Measurements from ENCODE around the gene PPP1R12B. TPM values are rescaled to one million over a fixed set of nuclear protein-coding genes. Genes with fewer than 3 reads are reported as not detected.
"Not testable (repeated sequence)": the region's sequence is repeated elsewhere in the genome, so short reads cannot be mapped to it uniquely, and the experiment has no call there.

The PPP1R12B gene
- polyA plus RNA-seq, 1 donor (not counting 4 experiments of a cell fraction or from before 2014, with no cell fraction given), result 6.9 TPM

- H3K9ac ChIP-seq (ENCODE audit: control insufficient read depth, extremely low read depth, insufficient read depth, low read length), result no peak overlapping the region
- peaks cover 10% of the 10 kb centered on the region for H3K4me1 ChIP-seq (ENCODE audit: control insufficient read depth, extremely low read depth, insufficient read depth, low read length)
- FAIRE-seq (peak; percentile 41), DNase-seq (ENCODE audit: low read depth, low spot score) (no peak)
- no peaks in the 10 kb centered on the region for H3K27me3 ChIP-seq (ENCODE audit: control insufficient read depth, extremely low read depth, insufficient read depth, low read length)
- no peak for TF ChIP-seq CTCF (optimal IDR thresholded peaks at IDR 0.05 in 1 of 3, IDR thresholded peaks at IDR 0.05 in 1 of 3, conservative IDR thresholded peaks at IDR 0.05 in 1 of 3; ENCODE audit: extremely low read depth in 1 of 3, insufficient read depth in 2 of 3, low read length in 3 of 3)
- no peak for TF ChIP-seq EZH2 (IDR thresholded peaks at IDR 0.05; ENCODE audit: low read length)
- dilution Hi-C loops (cut with MboI; ENCODE audit: extremely low pct_ligation_motif_present, low sequenced_read_pairs), result no loop called here
- H4K20me1 ChIP-seq (ENCODE audit: control insufficient read depth, extremely low read depth, insufficient read depth, low read length), result no peaks in the 10 kb centered on the region
- H3K9me1 ChIP-seq (ENCODE audit: control insufficient read depth, extremely low read depth, insufficient read depth, low read length), result no peaks in the 10 kb centered on the region
- H3K9me3 ChIP-seq (ENCODE audit: control insufficient read depth, low read depth, low read length), result no peaks in the 10 kb centered on the region
- H3K4me3 ChIP-seq (ENCODE audit: control insufficient read depth in 2 of 3, extremely low read depth in 1 of 3, insufficient read depth in 2 of 3, low read depth in 1 of 3, low read length in 3 of 3), result no peak overlapping the region
- peak overlapping the region; percentile 45 for H3K4me2 ChIP-seq (ENCODE audit: control insufficient read depth, extremely low read depth, insufficient read depth, low read depth, low read length)
- H2AFZ ChIP-seq (ENCODE audit: control insufficient read depth, low read length), result peak overlapping the region; percentile 12
- H3K79me2 ChIP-seq (ENCODE audit: control insufficient read depth, insufficient read depth, low read length), result no peaks in the 10 kb centered on the region
- H3K36me3 ChIP-seq (ENCODE audit: control insufficient read depth in 2 of 2, extremely low read depth in 1 of 2, insufficient read depth in 2 of 2, low read length in 2 of 2), result no peaks in the 10 kb centered on the region
- H3K27ac ChIP-seq (ENCODE audit: control insufficient read depth, insufficient read depth, low read length), result no peak overlapping the region
Measured at GRCh38 chr1:202505356-202505755, 156.9 kb downstream of the PPP1R12B start.

- H3K79me2 ChIP-seq (ENCODE audit: control insufficient read depth, insufficient read depth, low read length); H3K9me1 ChIP-seq (ENCODE audit: control insufficient read depth, extremely low read depth, insufficient read depth, low read length); H3K9ac ChIP-seq (ENCODE audit: control insufficient read depth, extremely low read depth, insufficient read depth, low read length); H3K27me3 ChIP-seq (ENCODE audit: control insufficient read depth, extremely low read depth, insufficient read depth, low read length); DNase-seq (ENCODE audit: low read depth, low spot score); H3K9me3 ChIP-seq (ENCODE audit: control insufficient read depth, low read depth, low read length); dilution Hi-C loops (cut with MboI; ENCODE audit: extremely low pct_ligation_motif_present, low sequenced_read_pairs); H3K36me3 ChIP-seq (ENCODE audit: control insufficient read depth in 2 of 2, extremely low read depth in 1 of 2, insufficient read depth in 2 of 2, low read length in 2 of 2); H3K4me2 ChIP-seq (ENCODE audit: control insufficient read depth, extremely low read depth, insufficient read depth, low read depth, low read length); H4K20me1 ChIP-seq (ENCODE audit: control insufficient read depth, extremely low read depth, insufficient read depth, low read length); H2AFZ ChIP-seq (ENCODE audit: control insufficient read depth, low read length); H3K4me3 ChIP-seq (ENCODE audit: control insufficient read depth in 2 of 3, extremely low read depth in 1 of 3, insufficient read depth in 2 of 3, low read depth in 1 of 3, low read length in 3 of 3); H3K27ac ChIP-seq (ENCODE audit: control insufficient read depth, insufficient read depth, low read length): not testable (repeated sequence)
- peak; percentile 79 for FAIRE-seq
- peaks cover 10% of the 10 kb centered on the region for H3K4me1 ChIP-seq (ENCODE audit: control insufficient read depth, extremely low read depth, insufficient read depth, low read length)
Measured at GRCh38 chr1:202505880-202506575, 157.5 kb downstream of the PPP1R12B start.

GRCh38 chr1:202508863-202509262 is 160.4 kb downstream of the PPP1R12B start:
- FAIRE-seq; H3K9me1 ChIP-seq (ENCODE audit: control insufficient read depth, extremely low read depth, insufficient read depth, low read length); H3K9ac ChIP-seq (ENCODE audit: control insufficient read depth, extremely low read depth, insufficient read depth, low read length); dilution Hi-C loops (cut with MboI; ENCODE audit: extremely low pct_ligation_motif_present, low sequenced_read_pairs); H3K79me2 ChIP-seq (ENCODE audit: control insufficient read depth, insufficient read depth, low read length); H3K27ac ChIP-seq (ENCODE audit: control insufficient read depth, insufficient read depth, low read length); H2AFZ ChIP-seq (ENCODE audit: control insufficient read depth, low read length); H3K9me3 ChIP-seq (ENCODE audit: control insufficient read depth, low read depth, low read length); H3K36me3 ChIP-seq (ENCODE audit: control insufficient read depth in 2 of 2, extremely low read depth in 1 of 2, insufficient read depth in 2 of 2, low read length in 2 of 2); DNase-seq (ENCODE audit: low read depth, low spot score); H3K27me3 ChIP-seq (ENCODE audit: control insufficient read depth, extremely low read depth, insufficient read depth, low read length); H3K4me2 ChIP-seq (ENCODE audit: control insufficient read depth, extremely low read depth, insufficient read depth, low read depth, low read length); H3K4me3 ChIP-seq (ENCODE audit: control insufficient read depth in 2 of 3, extremely low read depth in 1 of 3, insufficient read depth in 2 of 3, low read depth in 1 of 3, low read length in 3 of 3); H4K20me1 ChIP-seq (ENCODE audit: control insufficient read depth, extremely low read depth, insufficient read depth, low read length): not testable (repeated sequence)
- peaks cover 10% of the 10 kb centered on the region for H3K4me1 ChIP-seq (ENCODE audit: control insufficient read depth, extremely low read depth, insufficient read depth, low read length)

GRCh38 chr1:202513875-202514274 is 165.4 kb downstream of the PPP1R12B start:
- FAIRE-seq; H3K4me3 ChIP-seq (ENCODE audit: control insufficient read depth in 2 of 3, extremely low read depth in 1 of 3, insufficient read depth in 2 of 3, low read depth in 1 of 3, low read length in 3 of 3); dilution Hi-C loops (cut with MboI; ENCODE audit: extremely low pct_ligation_motif_present, low sequenced_read_pairs); H3K4me2 ChIP-seq (ENCODE audit: control insufficient read depth, extremely low read depth, insufficient read depth, low read depth, low read length); H4K20me1 ChIP-seq (ENCODE audit: control insufficient read depth, extremely low read depth, insufficient read depth, low read length); H3K36me3 ChIP-seq (ENCODE audit: control insufficient read depth in 2 of 2, extremely low read depth in 1 of 2, insufficient read depth in 2 of 2, low read length in 2 of 2); H3K9ac ChIP-seq (ENCODE audit: control insufficient read depth, extremely low read depth, insufficient read depth, low read length); H3K27me3 ChIP-seq (ENCODE audit: control insufficient read depth, extremely low read depth, insufficient read depth, low read length); H3K79me2 ChIP-seq (ENCODE audit: control insufficient read depth, insufficient read depth, low read length); H3K9me3 ChIP-seq (ENCODE audit: control insufficient read depth, low read depth, low read length); H2AFZ ChIP-seq (ENCODE audit: control insufficient read depth, low read length); H3K9me1 ChIP-seq (ENCODE audit: control insufficient read depth, extremely low read depth, insufficient read depth, low read length); H3K27ac ChIP-seq (ENCODE audit: control insufficient read depth, insufficient read depth, low read length); DNase-seq (ENCODE audit: low read depth, low spot score); H3K4me1 ChIP-seq (ENCODE audit: control insufficient read depth, extremely low read depth, insufficient read depth, low read length): not testable (repeated sequence)

Measured in keratinocyte (primary cell).